GM12875 (cell line): ENCODE results near the gene CIB1.

Experiments used
- H3K4me3 ChIP-seq: one replicate; pipeline ENCODE4 v1.5.1; 2011; ENCODE audit warnings: low read depth, low read length, control low read depth
- CTCF ChIP-seq: IDR thresholded peaks from 2 replicates; pipeline ENCODE4 v1.5.1; 2011; ENCODE audit warnings: low read depth, mild to moderate bottlenecking, control low read depth, inconsistent platforms, low read length, moderate library complexity, borderline replicate concordance; ENCODE audit not compliant: insufficient read depth

The CIB1 gene

GRCh38 chr15:90230071-90230494 is 3.7 kb downstream of the CIB1 start:
- TF ChIP-seq CTCF = no peak
- H3K4me3 ChIP-seq = no peak overlapping the region

- no peak for TF ChIP-seq CTCF
- H3K4me3 ChIP-seq = no peak overlapping the region
These were observed 4.8 kb downstream of the CIB1 start for GRCh38 chr15:90228960-90229359.

- TF ChIP-seq CTCF = no peak
- no peak overlapping the region for H3K4me3 ChIP-seq
These were observed 5.6 kb downstream of the CIB1 start for GRCh38 chr15:90227816-90228772.

GRCh38 chr15:90227336-90227735 is 6.4 kb downstream of the CIB1 start:
- TF ChIP-seq CTCF = no peak
- no peak overlapping the region for H3K4me3 ChIP-seq

- TF ChIP-seq CTCF = no peak
- H3K4me3 ChIP-seq = no peak overlapping the region
These were observed 8.1 kb downstream of the CIB1 start for GRCh38 chr15:90225504-90226234.

GRCh38 chr15:90225047-90225446 is 8.7 kb downstream of the CIB1 start:
- H3K4me3 ChIP-seq = no peak overlapping the region
- TF ChIP-seq CTCF = no peak
